NCI-H2196 treated with DMSO at 0.1 percent for 48 hours (cell line): ENCODE data around the gene STXBP6.

Source experiments
- DNase-seq: peaks from one replicate; lab custom pipeline; 2025; ENCODE audit not compliant: unreplicated experiment; lab: John Stamatoyannopoulos, UW

The STXBP6 gene

GRCh38 chr14:25049568-25050268 lies at the start of gene STXBP6:
Gene STXBP6 (minus strand): TSS chr14:25050147. CDS start chr14:24974818, 75,329 bp downstream.
- peak; percentile 4 for DNase-seq

GRCh38 chr14:25097120-25097519 lies 47.2 kb upstream of the STXBP6 start:
- no peak for DNase-seq

GRCh38 chr14:25095736-25096437 lies 45.9 kb upstream of the STXBP6 start:
- DNase-seq, result no peak

GRCh38 chr14:25094171-25094907 lies 44.4 kb upstream of the STXBP6 start:
- no peak for DNase-seq

- no peak for DNase-seq
These were observed 42.4 kb upstream of the STXBP6 start for GRCh38 chr14:25092258-25092740.

- no peak for DNase-seq
These were observed 40.9 kb upstream of the STXBP6 start for GRCh38 chr14:25090716-25091454.

GRCh38 chr14:25090256-25090655 lies 40.3 kb upstream of the STXBP6 start:
- DNase-seq, result no peak

- no peak for DNase-seq
These were observed 39.5 kb upstream of the STXBP6 start for GRCh38 chr14:25089496-25089895.

- DNase-seq, result no peak
These were observed 37.0 kb upstream of the STXBP6 start for GRCh38 chr14:25086821-25087396.

GRCh38 chr14:25086081-25086480 lies 36.1 kb upstream of the STXBP6 start:
- DNase-seq, result no peak

- no peak for DNase-seq
These were observed 30.7 kb upstream of the STXBP6 start for GRCh38 chr14:25080682-25081081.

GRCh38 chr14:25079311-25079710 lies 29.4 kb upstream of the STXBP6 start:
- no peak for DNase-seq

GRCh38 chr14:25074099-25074685 lies 24.2 kb upstream of the STXBP6 start:
- DNase-seq, result no peak

- DNase-seq, result no peak
These were observed 19.9 kb upstream of the STXBP6 start for GRCh38 chr14:25069879-25070278.

GRCh38 chr14:25067600-25067999 lies 17.7 kb upstream of the STXBP6 start:
- no peak for DNase-seq

- no peak for DNase-seq
These were observed 12.0 kb upstream of the STXBP6 start for GRCh38 chr14:25062022-25062321.

GRCh38 chr14:25056688-25057078 lies 6.7 kb upstream of the STXBP6 start:
- no peak for DNase-seq

- DNase-seq, result no peak
These were observed 6.2 kb upstream of the STXBP6 start for GRCh38 chr14:25055992-25056687.

GRCh38 chr14:25055005-25055404 lies 5.1 kb upstream of the STXBP6 start:
- DNase-seq, result no peak

- no peak for DNase-seq
These were observed 3.6 kb upstream of the STXBP6 start for GRCh38 chr14:25053585-25053984.
